ENCODE data around the gene TMEM30B. TPM values are rescaled to one million over a fixed set of nuclear protein-coding genes. Genes with fewer than 3 reads are reported as not detected.

Gene TMEM30B
- total and polyA plus RNA-seq, 9 of the 15 experiments (the other 6 are each of a cell fraction or from before 2014, with no cell fraction given) = 0.04 TPM; not detected in 8

- POLR2A ChIA-PET = interaction anchor here (0.7 kb wide), 1 partner anchor 957 kb away, joined by 3 read pairs; no protein-coding TSS in a partner anchor
These were observed 10.4 kb downstream of the TMEM30B start for GRCh38 chr14:61270714-61271113.

More at GRCh38 chr14:61270714-61271113, 10.4 kb downstream of the TMEM30B start:
- in situ Hi-C loops (cut with MboI) (no loop called here), intact Hi-C loops (cut with micrococcal nuclease) (no loop called here)
- Histone ChIP-seq H3K27me3 (ENCODE audit: control insufficient read depth in 2 of 2, insufficient read depth in 2 of 2, low read length in 2 of 2) (peaks cover 0 to 7% of the 10 kb centered on the region in 2 experiments; a peak in 2 of 5 replicates), H3K79me2 (ENCODE audit: control insufficient read depth, insufficient read depth, low read length) (no peaks in the 10 kb centered on the region), H3K9me1 (ENCODE audit: control insufficient read depth, insufficient read depth, low read length) (no peaks in the 10 kb centered on the region), H4K20me1 (replicated peaks; ENCODE audit: control insufficient read depth, insufficient read depth, low read length) (no peaks in the 10 kb centered on the region), H3K36me3 (ENCODE audit: control insufficient read depth, insufficient read depth, low read length) (no peaks in the 10 kb centered on the region), H3K9ac (ENCODE audit: insufficient read depth in 1 of 2, low read depth in 2 of 2, low read length in 2 of 2) (no peak overlapping the region), H3K4me3 (no peak overlapping the region), H3K27ac (ENCODE audit: extremely low read depth, low read depth, low read length) (no peak overlapping the region), H3K9me3 (replicated peaks; ENCODE audit: control insufficient read depth, insufficient read depth, low read depth, low read length) (no peaks in the 10 kb centered on the region), H3K4me1 (replicated peaks in 1 of 2; ENCODE audit: control insufficient read depth in 2 of 2, insufficient read depth in 2 of 2, low read length in 2 of 2) (no peaks in the 10 kb centered on the region), H2AFZ (ENCODE audit: low read depth, low read length) (no peak overlapping the region), H3K4me2 (ENCODE audit: insufficient read depth, low read length) (no peak overlapping the region)
- CTCF ChIA-PET (ENCODE audit: low intra/inter-chr PET ratio) = no interaction called here
- no peak for TF ChIP-seq STAT6 (CRISPR knock-in tag; IDR thresholded peaks at IDR 0.05)
- no peak for TF ChIP-seq ZKSCAN3 (CRISPR knock-in tag; IDR thresholded peaks at IDR 0.05)
- no peak for TF ChIP-seq SMARCA4 (IDR thresholded peaks at IDR 0.05)
- no peak for TF ChIP-seq CREBBP (IDR thresholded peaks at IDR 0.05; ENCODE audit: low read depth, low read length)
- TF ChIP-seq NELFE (IDR thresholded peaks at IDR 0.05; ENCODE audit: insufficient read depth, insufficient read length) = no peak
- no peak for DNase-seq (ENCODE audit: extremely low read depth in 1 of 4, low spot score in 3 of 4)
- WGBS (ENCODE audit: insufficient coverage, low coverage, missing lambda C conversion rate) = 20% methylated on average over 4 of the region's 4 CpGs
- no peak for FAIRE-seq
- ATAC-seq = no peak
- BruUV-seq (replicated peaks) = no TSS peak

Measured in K562 (cell line).